Large intestine (tissue), 3 donors: ENCODE data around the gene CPSF4. TPM values are rescaled to one million over a fixed set of nuclear protein-coding genes. Genes with fewer than 3 reads are reported as not detected.

ENCODE experiments used
- DNase-seq, 2 donors: peaks; one replicate each; pipeline versions ENCODE4 v3.0.0 to v3.0.0-alpha.2; 2013
- H3K27ac ChIP-seq: one replicate; pipeline ENCODE4 v1.5.1; 2013; ENCODE audit warnings: low read length
- H3K27me3 ChIP-seq: 2 replicates; pipeline ENCODE4 v1.6.1; 2013; ENCODE audit warnings: low read length; ENCODE audit not compliant: control insufficient read depth, insufficient read depth
- H3K36me3 ChIP-seq: 2 replicates; pipeline ENCODE4 v1.6.1; 2013; ENCODE audit warnings: low read length; ENCODE audit not compliant: control insufficient read depth, insufficient read depth
- H3K4me1 ChIP-seq: one replicate; pipeline ENCODE4 v1.6.1; 2013; ENCODE audit warnings: low read length; ENCODE audit not compliant: control insufficient read depth, insufficient read depth
- H3K4me3 ChIP-seq: one replicate; pipeline ENCODE4 v1.5.1; 2013; ENCODE audit warnings: low read length
- H3K9me3 ChIP-seq: one replicate; pipeline ENCODE4 v1.6.1; 2013; ENCODE audit warnings: mild to moderate bottlenecking, low read depth, low read length, moderate library complexity; ENCODE audit not compliant: control insufficient read depth
- WGBS: methylation state at CpG from one replicate; pipeline ENCODE4 v1.1.5; 2013; ENCODE audit warnings: low lambda C conversion rate; ENCODE audit not compliant: insufficient coverage; 5-methylcytosine and 5-hydroxymethylcytosine counted together
- polyA plus RNA-seq: library from polyadenylated mRNA; unstranded; fragments of 120-200 nt; gene quantifications from one replicate; pipeline ENCODE4 v1.2.1, GENCODE V29; 2013

Gene CPSF4
- polyA plus RNA-seq, 1 donor = 29.6 TPM

DNA sequence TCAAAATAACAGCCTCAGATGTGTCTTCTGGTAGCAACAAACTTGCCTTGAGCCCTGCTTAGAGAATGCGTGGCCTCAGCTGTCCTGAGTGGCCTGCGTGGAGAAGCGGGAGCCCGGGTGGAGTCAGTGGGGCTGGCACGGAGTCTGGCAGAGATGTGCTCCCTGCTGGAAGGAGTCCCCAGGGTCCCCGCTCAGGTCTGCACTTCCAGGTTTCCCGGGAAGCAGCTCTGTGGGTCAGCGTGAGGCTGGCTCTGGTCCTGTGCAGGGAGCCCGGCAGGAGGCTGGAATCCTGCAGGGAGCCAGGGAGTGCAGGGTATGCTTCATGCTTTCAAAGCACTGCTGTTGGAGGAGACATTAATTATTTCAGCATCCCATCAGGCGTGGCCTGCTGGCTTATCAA, 10.1 kb downstream of the CPSF4 start:
- no peak overlapping the region for H3K4me3 ChIP-seq
- H3K27ac ChIP-seq = no peak overlapping the region
- H3K9me3 ChIP-seq = no peaks in the 10 kb centered on the region
- no peaks in the 10 kb centered on the region for H3K27me3 ChIP-seq
- no CpG with 5 or more reads among the region's 10 CpGs for WGBS
- peaks cover 85% of the 10 kb centered on the region for H3K36me3 ChIP-seq
- H3K4me1 ChIP-seq = no peaks in the 10 kb centered on the region
- no peak for DNase-seq

DNA sequence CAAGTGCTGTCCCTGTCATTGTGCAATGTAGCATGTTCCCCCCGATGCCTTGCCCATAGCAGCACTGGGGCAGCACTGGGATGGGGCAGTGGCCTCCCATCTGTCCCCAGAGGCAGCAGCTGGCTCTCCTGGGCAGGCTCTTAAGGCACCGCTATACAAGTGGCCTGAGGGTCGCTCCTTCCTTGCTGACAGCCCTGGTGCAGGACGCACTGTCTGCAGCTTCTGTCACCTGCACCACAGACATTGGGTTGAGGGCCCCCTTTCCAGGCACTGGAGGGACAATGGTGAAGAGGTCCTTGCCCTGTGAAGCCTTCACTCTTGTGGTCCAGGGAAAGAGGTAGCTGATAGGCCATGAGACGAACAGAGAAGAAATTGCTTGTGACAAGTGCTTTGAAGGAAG, 10.6 kb downstream of the CPSF4 start:
- no CpG with 5 or more reads among the region's 5 CpGs for WGBS
- no peaks in the 10 kb centered on the region for H3K4me1 ChIP-seq
- no peak for DNase-seq
- H3K27ac ChIP-seq = no peak overlapping the region
- peaks cover 89% of the 10 kb centered on the region for H3K36me3 ChIP-seq
- no peak overlapping the region for H3K4me3 ChIP-seq
- no peaks in the 10 kb centered on the region for H3K27me3 ChIP-seq
- H3K9me3 ChIP-seq = no peaks in the 10 kb centered on the region

GRCh38 chr7:99451936-99452335, 13.2 kb downstream of the CPSF4 start:
- Histone ChIP-seq H3K27me3 (no peaks in the 10 kb centered on the region), H3K36me3 (peaks cover 97% of the 10 kb centered on the region), H3K9me3 (no peaks in the 10 kb centered on the region), H3K27ac (no peak overlapping the region), H3K4me3 (no peak overlapping the region), H3K4me1 (no peaks in the 10 kb centered on the region)
- WGBS = no CpG with 5 or more reads among the region's 8 CpGs
- DNase-seq = no peak

DNA sequence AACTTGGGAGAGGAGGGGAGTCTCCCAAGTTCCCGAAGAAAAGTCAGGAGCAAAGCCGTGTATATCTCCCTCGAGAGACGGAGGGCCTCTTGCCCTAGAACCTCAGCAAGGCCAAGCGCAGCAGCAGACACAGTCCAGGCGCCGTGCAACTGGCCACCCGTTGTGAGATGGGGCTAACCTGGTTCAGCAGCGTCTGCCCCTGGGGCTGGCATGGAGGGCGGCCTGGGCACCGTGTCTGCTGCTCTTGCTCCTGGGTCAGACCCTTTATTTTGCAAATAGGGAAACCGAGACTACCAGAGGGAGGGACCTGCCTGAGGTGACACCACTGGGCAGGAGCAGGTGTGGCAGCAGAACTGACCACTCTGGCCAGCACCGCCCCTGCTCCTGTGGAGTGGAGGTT, 13.8 kb downstream of the CPSF4 start:
- H3K27ac ChIP-seq = no peak overlapping the region
- H3K4me3 ChIP-seq = no peak overlapping the region
- no peak for DNase-seq
- no CpG with 5 or more reads among the region's 13 CpGs for WGBS
- no peaks in the 10 kb centered on the region for H3K27me3 ChIP-seq
- no peaks in the 10 kb centered on the region for H3K4me1 ChIP-seq
- H3K9me3 ChIP-seq = no peaks in the 10 kb centered on the region
- H3K36me3 ChIP-seq = peaks cover 98% of the 10 kb centered on the region

GRCh38 chr7:99453105-99453504, 14.4 kb downstream of the CPSF4 start:
- no peak for DNase-seq
- Histone ChIP-seq H3K4me3 (no peak overlapping the region), H3K27me3 (no peaks in the 10 kb centered on the region), H3K9me3 (no peaks in the 10 kb centered on the region), H3K27ac (no peak overlapping the region), H3K4me1 (no peaks in the 10 kb centered on the region), H3K36me3 (peaks cover 98% of the 10 kb centered on the region)
- WGBS = no CpG with 5 or more reads among the region's 11 CpGs

DNA sequence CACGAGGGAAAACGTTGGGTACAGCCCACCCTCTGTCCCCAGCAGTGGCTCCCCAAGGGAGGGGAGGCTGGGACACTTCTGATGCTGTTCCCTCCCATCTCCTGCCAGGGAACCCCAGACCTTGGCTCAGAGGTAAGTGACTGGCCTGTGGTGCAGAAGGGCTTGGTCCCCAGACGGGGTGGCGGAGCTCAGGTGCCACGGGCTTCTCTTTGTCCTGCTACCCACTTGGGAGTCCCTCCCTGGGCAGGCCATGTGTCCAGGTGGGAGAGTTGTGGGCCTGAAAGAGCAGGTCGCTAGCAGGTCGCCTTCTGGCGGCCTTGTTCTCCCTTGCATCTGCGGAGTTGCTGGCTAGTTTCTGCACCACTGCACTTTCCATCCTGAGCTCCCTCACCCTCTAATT, 17.1 kb downstream of the CPSF4 start:
- H3K27me3 ChIP-seq = no peaks in the 10 kb centered on the region
- H3K27ac ChIP-seq = no peak overlapping the region
- H3K4me1 ChIP-seq = no peaks in the 10 kb centered on the region
- WGBS = no CpG with 5 or more reads among the region's 9 CpGs
- no peak for DNase-seq
- peaks cover 96% of the 10 kb centered on the region for H3K36me3 ChIP-seq
- H3K4me3 ChIP-seq = no peak overlapping the region
- no peaks in the 10 kb centered on the region for H3K9me3 ChIP-seq

- no peak for DNase-seq
- Histone ChIP-seq H3K9me3 (no peaks in the 10 kb centered on the region), H3K36me3 (peaks cover 95% of the 10 kb centered on the region), H3K27me3 (no peaks in the 10 kb centered on the region), H3K4me3 (no peak overlapping the region), H3K4me1 (no peaks in the 10 kb centered on the region), H3K27ac (no peak overlapping the region)
- no CpG with 5 or more reads among the region's 13 CpGs for WGBS
Measured at GRCh38 chr7:99456288-99456687, 17.5 kb downstream of the CPSF4 start.

DNA sequence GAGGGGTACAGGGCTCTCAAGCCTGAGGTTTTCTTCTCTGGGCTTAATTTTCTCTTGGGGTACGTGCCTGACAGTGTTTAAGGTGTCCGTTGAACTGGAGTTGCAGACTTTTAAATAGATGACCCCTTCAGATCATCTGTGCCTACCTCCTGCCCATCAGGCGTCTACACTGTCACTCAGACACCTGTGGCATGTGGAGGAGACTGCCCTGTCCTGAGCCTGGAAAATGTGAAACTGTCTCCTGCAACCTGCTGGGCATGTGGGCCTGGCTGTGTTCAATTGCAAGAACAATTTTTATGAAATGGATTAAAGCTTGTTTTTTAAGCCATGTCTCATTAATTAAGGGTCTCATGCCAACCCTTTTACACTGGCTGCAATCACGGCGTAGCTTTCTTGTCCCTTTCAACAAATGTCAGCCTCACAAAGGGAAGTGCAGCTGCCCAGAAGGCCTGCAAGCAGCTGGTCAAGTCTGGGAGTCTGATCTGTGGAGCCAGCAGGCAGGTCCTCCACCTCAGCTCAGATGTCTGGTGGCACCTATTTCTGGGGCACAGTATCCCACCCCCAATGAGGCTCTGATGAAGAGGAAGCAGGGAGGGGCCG, 18.4 kb downstream of the CPSF4 start:
- WGBS = no CpG with 5 or more reads among the region's 6 CpGs
- Histone ChIP-seq H3K36me3 (peaks cover 87% of the 10 kb centered on the region), H3K4me3 (no peak overlapping the region)

GRCh38 chr7:99457650-99458493, 19.1 kb downstream of the CPSF4 start:
- no peaks in the 10 kb centered on the region for H3K4me1 ChIP-seq
- H3K36me3 ChIP-seq = peaks cover 80% of the 10 kb centered on the region
- H3K4me3 ChIP-seq = no peak overlapping the region
- no peaks in the 10 kb centered on the region for H3K27me3 ChIP-seq
- no peak for DNase-seq
- no CpG with 5 or more reads among the region's 26 CpGs for WGBS
- H3K27ac ChIP-seq = no peak overlapping the region
- H3K9me3 ChIP-seq = no peaks in the 10 kb centered on the region

More for the DNA sequence above, 18.4 kb downstream of the CPSF4 start:
- H3K4me1 ChIP-seq = no peaks in the 10 kb centered on the region
- no peak for DNase-seq
- no peak overlapping the region for H3K27ac ChIP-seq
- no peaks in the 10 kb centered on the region for H3K27me3 ChIP-seq
- no peaks in the 10 kb centered on the region for H3K9me3 ChIP-seq

GRCh38 chr7:99459087-99459486, 20.3 kb downstream of the CPSF4 start:
- no peak for DNase-seq
- Histone ChIP-seq H3K9me3 (no peaks in the 10 kb centered on the region), H3K4me1 (no peaks in the 10 kb centered on the region), H3K27ac (no peak overlapping the region), H3K27me3 (no peaks in the 10 kb centered on the region), H3K36me3 (peaks cover 74% of the 10 kb centered on the region), H3K4me3 (no peak overlapping the region)
- WGBS = no CpG with 5 or more reads among the region's 8 CpGs
